Thymus (tissue), 11 donors: ENCODE measurements around the gene LAMA2. TPM values are rescaled to one million over a fixed set of nuclear protein-coding genes. Genes with fewer than 3 reads are reported as not detected.

ENCODE experiments used
- DNase-seq, 9 donors: peaks; one replicate each; pipeline ENCODE4 v3.0.0-alpha.2; 2013; ENCODE audit warnings: low spot score in 9 of 9, low read depth in 6 of 9, missing footprints in 1 of 9
- H3K27ac ChIP-seq, 2 donors: one replicate each; pipeline ENCODE4 v1.5.1; 2013; ENCODE audit warnings: control low read depth in 1 of 2, low read depth in 1 of 2, low read length in 1 of 2, mild to moderate bottlenecking in 1 of 2, moderate library complexity in 1 of 2
- H3K27me3 ChIP-seq, 2 donors: one replicate each; pipeline ENCODE4 v1.5.1; 2013; ENCODE audit warnings: low read length in 1 of 2; ENCODE audit not compliant: control insufficient read depth in 2 of 2, insufficient read depth in 1 of 2
- H3K36me3 ChIP-seq, 2 donors: one replicate each; pipeline ENCODE4 v1.5.1; 2013; ENCODE audit warnings: low read length in 1 of 2, mild to moderate bottlenecking in 1 of 2, moderate library complexity in 1 of 2; ENCODE audit not compliant: control insufficient read depth in 2 of 2, insufficient read depth in 2 of 2
- H3K4me1 ChIP-seq, 2 donors: one replicate each; pipeline ENCODE4 v1.5.1; 2013; ENCODE audit warnings: low read length in 2 of 2; ENCODE audit not compliant: control insufficient read depth in 2 of 2, insufficient read depth in 2 of 2
- H3K4me3 ChIP-seq, 2 donors: one replicate each; pipeline ENCODE4 v1.5.1; 2013; ENCODE audit warnings: low read length in 2 of 2, control low read depth in 1 of 2, mild to moderate bottlenecking in 1 of 2
- H3K9me3 ChIP-seq, 2 donors: one replicate each; pipeline ENCODE4 v1.5.1; 2013; ENCODE audit warnings: low read length in 1 of 2, mild to moderate bottlenecking in 1 of 2; ENCODE audit not compliant: control insufficient read depth in 2 of 2, insufficient read depth in 1 of 2
- WGBS: extraction: QIAGEN DNeasy Blood & Tissue Kit; methylation state at CpG from one replicate; pipeline ENCODE4 v1.1.7; 2013; 5-methylcytosine and 5-hydroxymethylcytosine counted together
- polyA plus RNA-seq: library from polyadenylated mRNA; stranded (reverse); fragments of 200-250 nt; gene quantifications from one replicate; pipeline ENCODE4 v1.2.3, GENCODE V29; 2013
- total RNA-seq: library from RNA; stranded (reverse); fragments of 120-200 nt; gene quantifications from one replicate; pipeline ENCODE4 v1.2.4, GENCODE V29; 2013
- donor health status: healthy.

Gene LAMA2
- total and polyA plus RNA-seq, 2 donors: 2.4 to 4.0 TPM

DNA sequence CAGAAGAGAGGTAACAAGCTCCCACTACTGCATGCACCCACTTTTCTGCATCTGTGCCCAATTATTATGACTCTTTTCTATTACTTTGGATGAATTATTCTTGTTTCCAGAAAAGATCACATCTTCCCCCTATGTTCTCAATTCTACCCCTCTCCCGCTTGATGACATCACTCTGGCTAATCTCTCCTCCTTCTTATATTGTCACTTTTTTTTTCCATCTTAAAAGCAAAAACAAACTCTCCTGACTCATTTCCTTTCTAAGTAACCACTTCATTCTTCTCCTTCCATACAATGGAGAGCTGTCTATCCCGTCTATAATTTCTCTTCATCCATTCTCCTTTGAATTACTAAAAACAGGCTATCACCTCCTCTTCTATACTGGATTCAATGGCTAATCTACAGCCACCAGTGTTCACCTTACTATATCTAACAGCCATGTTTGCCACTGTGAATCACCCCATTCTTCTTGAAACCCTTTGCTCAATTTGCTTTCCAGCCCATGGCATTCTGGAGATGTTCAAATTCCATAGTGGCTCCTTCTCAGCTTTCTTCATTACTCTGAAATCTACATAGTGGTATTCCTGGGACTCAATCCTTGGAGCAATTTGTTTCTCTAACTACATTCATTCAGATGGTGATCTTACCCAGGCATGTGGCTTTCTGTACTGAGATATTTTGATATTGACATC is 448.7 kb downstream of the LAMA2 start:
- DNase-seq: no peak
- no peaks in the 10 kb centered on the region for H3K4me1 ChIP-seq
- H3K27me3 ChIP-seq: no peaks in the 10 kb centered on the region
- no peaks in the 10 kb centered on the region for H3K36me3 ChIP-seq
- H3K9me3 ChIP-seq: no peaks in the 10 kb centered on the region
- no peak overlapping the region for H3K4me3 ChIP-seq
- H3K27ac ChIP-seq: no peak overlapping the region
- 63% methylated on average over 2 of the region's 2 CpGs for WGBS

DNA sequence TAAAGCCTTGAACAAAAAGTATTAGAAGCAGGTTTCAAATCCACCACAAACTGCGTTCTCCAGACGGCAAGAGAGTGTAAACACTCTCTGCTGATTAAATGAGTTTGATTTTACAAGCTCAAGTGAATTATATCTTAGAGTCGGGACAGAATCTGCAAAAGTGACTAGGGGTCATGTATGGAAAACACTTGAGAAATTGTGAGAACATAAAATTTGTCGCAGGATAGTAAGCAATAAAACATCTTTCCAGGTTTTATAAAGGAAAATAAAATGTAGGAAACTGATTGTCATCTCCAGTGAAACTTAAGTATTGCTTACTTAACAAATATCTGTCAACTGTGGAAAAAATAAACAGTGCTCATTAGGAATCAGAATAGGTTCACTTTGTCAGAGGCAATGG is 452.9 kb downstream of the LAMA2 start:
- Histone ChIP-seq H3K27me3 (no peaks in the 10 kb centered on the region), H3K27ac (no peak overlapping the region), H3K4me3 (no peak overlapping the region), H3K36me3 (no peaks in the 10 kb centered on the region), H3K4me1 (no peaks in the 10 kb centered on the region), H3K9me3 (no peaks in the 10 kb centered on the region)
- no peak for DNase-seq
- WGBS: 96% methylated on average over 4 of the region's 4 CpGs

DNA sequence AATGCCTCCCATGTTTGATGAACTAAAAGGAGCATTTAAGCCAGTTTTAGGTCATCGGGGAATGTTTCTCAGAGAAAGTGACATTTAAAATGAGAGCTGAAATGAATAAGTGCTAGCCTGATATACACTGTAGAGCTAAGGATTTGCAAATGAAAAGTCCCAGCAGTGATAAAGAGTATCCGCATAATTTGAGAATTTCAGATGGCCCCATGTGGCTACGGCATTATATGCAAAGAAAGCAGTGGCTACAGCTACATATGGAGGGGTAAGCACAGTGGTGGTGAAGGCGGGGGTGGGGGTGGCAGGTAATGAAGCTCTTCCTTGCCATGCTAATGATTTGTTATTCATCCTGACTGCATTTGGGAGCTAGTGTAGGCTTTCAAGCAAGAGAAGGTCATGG is 455.7 kb downstream of the LAMA2 start:
- Histone ChIP-seq H3K27ac (no peak overlapping the region), H3K9me3 (no peaks in the 10 kb centered on the region), H3K36me3 (no peaks in the 10 kb centered on the region), H3K4me3 (no peak overlapping the region), H3K4me1 (no peaks in the 10 kb centered on the region), H3K27me3 (no peaks in the 10 kb centered on the region)
- 96% methylated on average over 4 of the region's 4 CpGs for WGBS
- DNase-seq: no peak

DNA sequence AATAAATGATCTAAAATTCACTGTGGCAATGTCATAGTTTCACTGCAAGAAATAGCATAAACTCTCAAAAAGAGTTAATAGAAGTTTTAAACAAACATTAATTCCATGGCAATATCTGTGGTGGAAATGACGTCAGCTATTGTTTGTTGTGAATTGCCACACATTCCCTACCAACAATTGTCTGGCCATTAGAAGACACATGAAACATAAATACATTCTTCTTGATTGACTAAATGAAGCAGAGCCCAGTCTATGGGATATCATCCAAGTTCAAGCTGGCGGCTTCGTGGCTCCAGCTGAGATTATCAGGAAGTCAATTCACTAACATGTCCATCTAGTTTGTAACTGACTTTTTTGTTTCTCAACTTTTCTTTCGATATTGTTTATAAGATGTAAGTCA is 458.0 kb downstream of the LAMA2 start:
- H3K4me1 ChIP-seq: no peaks in the 10 kb centered on the region
- no peak overlapping the region for H3K4me3 ChIP-seq
- H3K27me3 ChIP-seq: no peaks in the 10 kb centered on the region
- no peaks in the 10 kb centered on the region for H3K36me3 ChIP-seq
- no peak overlapping the region for H3K27ac ChIP-seq
- DNase-seq: no peak
- WGBS: 93% methylated on average over 4 of the region's 4 CpGs
- no peaks in the 10 kb centered on the region for H3K9me3 ChIP-seq

DNA sequence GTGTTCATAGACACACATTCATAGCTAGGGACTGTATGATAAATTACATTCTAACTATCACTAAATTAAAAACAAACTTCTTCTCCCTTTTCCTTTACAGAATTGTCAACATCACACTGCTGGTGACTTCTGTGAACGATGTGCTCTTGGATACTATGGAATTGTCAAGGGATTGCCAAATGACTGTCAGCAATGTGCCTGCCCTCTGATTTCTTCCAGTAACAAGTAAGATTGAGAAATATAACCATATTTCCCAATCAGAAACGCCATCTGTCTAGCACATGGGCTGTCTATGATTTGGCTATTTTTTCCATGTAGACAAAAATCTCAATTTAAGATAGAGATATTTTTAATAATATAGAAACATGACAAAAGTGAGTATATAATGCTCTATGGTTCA is 459.3 kb downstream of the LAMA2 start:
- Histone ChIP-seq H3K4me1 (no peaks in the 10 kb centered on the region), H3K4me3 (no peak overlapping the region), H3K27ac (no peak overlapping the region), H3K9me3 (no peaks in the 10 kb centered on the region), H3K36me3 (no peaks in the 10 kb centered on the region), H3K27me3 (no peaks in the 10 kb centered on the region)
- no peak for DNase-seq
- WGBS: 82% methylated on average over 2 of the region's 2 CpGs

DNA sequence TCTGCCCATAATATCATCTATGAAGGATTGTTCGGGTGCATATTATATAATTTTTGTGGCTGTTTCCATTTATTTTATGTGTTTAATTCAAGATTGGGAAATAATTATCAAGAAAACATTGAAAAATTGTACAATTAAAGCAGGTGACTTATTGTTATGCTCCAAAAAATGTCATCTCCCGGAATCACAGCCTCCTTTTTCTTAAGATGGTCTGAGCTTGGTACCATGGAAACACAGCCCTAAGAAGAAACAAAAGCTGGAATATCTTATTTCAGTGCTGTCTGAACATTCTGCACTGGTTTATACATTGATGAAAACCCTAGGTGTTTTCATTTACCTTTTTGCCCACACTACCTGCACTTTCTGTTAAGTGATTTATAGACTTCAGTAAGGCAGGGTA is 459.9 kb downstream of the LAMA2 start:
- H3K4me1 ChIP-seq: no peaks in the 10 kb centered on the region
- H3K9me3 ChIP-seq: no peaks in the 10 kb centered on the region
- H3K36me3 ChIP-seq: no peaks in the 10 kb centered on the region
- no peaks in the 10 kb centered on the region for H3K27me3 ChIP-seq
- 96% methylated on average over 2 of the region's 2 CpGs for WGBS
- no peak for DNase-seq
- H3K27ac ChIP-seq: no peak overlapping the region
- no peak overlapping the region for H3K4me3 ChIP-seq

DNA sequence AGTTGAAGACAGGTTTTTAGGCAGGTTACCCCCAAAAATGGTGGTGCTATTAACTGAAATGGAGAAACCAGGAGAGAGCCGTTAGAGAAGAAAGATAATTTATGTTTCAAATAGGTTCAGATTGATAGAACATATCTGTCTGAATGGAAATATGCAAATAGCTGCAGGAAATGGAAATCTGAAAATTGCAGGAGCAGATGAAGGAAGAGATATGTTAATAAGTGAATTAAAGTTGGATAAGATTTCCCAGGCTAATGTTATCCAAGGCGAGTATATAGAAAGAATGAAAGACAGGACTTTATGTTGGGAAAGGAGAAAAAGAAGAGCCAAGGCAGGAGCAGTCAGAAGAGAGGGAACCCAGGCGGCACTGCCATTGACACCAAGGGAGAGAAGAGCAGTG is 461.4 kb downstream of the LAMA2 start:
- H3K4me3 ChIP-seq: no peak overlapping the region
- no peak for DNase-seq
- WGBS: 98% methylated on average over 3 of the region's 3 CpGs
- H3K36me3 ChIP-seq: no peaks in the 10 kb centered on the region
- no peaks in the 10 kb centered on the region for H3K4me1 ChIP-seq
- H3K9me3 ChIP-seq: no peaks in the 10 kb centered on the region
- no peak overlapping the region for H3K27ac ChIP-seq
- H3K27me3 ChIP-seq: no peaks in the 10 kb centered on the region

DNA sequence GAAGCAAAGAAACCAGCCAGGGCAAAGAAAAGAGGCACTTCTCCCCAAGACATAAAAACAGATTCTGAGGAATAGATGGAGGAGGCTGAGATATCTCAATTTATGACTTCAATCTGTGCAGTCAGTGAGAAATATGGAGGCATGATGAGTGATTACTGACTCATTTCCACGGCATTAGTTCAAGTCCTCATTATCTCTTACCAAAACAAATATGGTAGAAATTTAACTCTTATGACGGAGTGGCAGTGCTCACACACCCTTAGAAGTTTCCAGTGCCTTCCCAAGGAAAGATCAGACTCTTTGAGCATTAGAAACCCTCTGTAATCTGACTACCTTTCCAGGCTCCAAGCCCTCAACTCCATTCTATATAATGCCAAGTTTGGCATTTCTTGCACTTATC is 463.0 kb downstream of the LAMA2 start:
- no peaks in the 10 kb centered on the region for H3K27me3 ChIP-seq
- 86% methylated on average over 2 of the region's 2 CpGs for WGBS
- H3K4me1 ChIP-seq: no peaks in the 10 kb centered on the region
- H3K4me3 ChIP-seq: no peak overlapping the region
- H3K36me3 ChIP-seq: no peaks in the 10 kb centered on the region
- H3K9me3 ChIP-seq: no peaks in the 10 kb centered on the region
- no peak overlapping the region for H3K27ac ChIP-seq
- no peak for DNase-seq

DNA sequence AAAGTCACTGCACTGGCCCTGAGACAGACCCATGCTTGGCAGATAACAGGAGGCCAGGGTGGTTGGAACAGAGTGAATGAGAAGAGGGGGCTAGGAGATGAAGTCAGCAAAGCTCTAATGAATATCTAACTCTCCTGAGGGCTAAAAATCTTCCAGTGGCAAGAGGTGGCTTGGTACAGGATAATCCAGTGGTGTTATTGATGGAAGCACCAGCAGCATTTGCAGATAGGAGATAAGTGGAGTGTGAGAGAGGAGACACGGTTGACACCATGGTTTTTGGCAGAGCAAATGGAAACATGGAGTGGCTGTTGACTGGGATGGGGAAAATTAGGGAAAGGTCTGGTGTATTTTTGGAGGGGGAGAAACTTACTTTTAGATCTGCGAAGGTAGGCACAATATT is 464.0 kb downstream of the LAMA2 start:
- no peak for DNase-seq
- 94% methylated on average over 2 of the region's 2 CpGs for WGBS
- Histone ChIP-seq H3K4me3 (no peak overlapping the region), H3K27ac (no peak overlapping the region), H3K4me1 (no peaks in the 10 kb centered on the region), H3K9me3 (no peaks in the 10 kb centered on the region), H3K36me3 (no peaks in the 10 kb centered on the region), H3K27me3 (no peaks in the 10 kb centered on the region)

DNA sequence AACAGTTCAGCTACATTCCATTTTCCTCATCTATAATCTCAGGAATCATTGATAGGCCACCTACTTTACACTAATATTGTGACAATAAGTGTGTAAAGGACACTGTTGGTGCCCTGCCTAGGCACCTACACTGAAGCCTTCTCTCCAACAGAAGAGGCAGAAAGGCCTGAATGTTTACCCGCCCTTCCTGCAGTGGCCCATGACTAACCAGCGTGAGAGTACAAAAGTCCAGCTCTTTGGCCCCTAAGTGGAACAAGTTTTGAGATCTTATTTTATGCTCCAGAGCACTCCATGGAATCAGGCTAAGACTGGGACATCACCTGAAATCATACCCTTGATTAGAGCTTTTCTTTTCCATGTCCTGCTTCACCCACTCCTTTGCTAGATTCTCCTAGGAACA is 467.3 kb downstream of the LAMA2 start:
- Histone ChIP-seq H3K27me3 (peaks cover 0 to 3% of the 10 kb centered on the region in 2 donors), H3K9me3 (no peaks in the 10 kb centered on the region), H3K4me1 (no peaks in the 10 kb centered on the region), H3K36me3 (no peaks in the 10 kb centered on the region), H3K27ac (no peak overlapping the region), H3K4me3 (no peak overlapping the region)
- WGBS: 96% methylated on average over 2 of the region's 2 CpGs
- no peak for DNase-seq
